ENCODE results near the gene ZNF467.

ZNF467 gene

GRCh38 chr7:149773446-149774236, at the start of gene ZNF467:
ZNF467 (minus strand) TSS chr7:149773588; CDS start chr7:149771032, 2,556 bp downstream.
- DNase-seq, result no peak

- no peak for DNase-seq
Measured at GRCh38 chr7:149822353-149822943, 49.1 kb upstream of the ZNF467 start.

- no peak for DNase-seq
Measured at GRCh38 chr7:149821191-149822148, 48.1 kb upstream of the ZNF467 start.

GRCh38 chr7:149820622-149821190, 47.3 kb upstream of the ZNF467 start:
- DNase-seq, result no peak

- DNase-seq, result no peak
Measured at GRCh38 chr7:149819961-149820340, 46.6 kb upstream of the ZNF467 start.

GRCh38 chr7:149819141-149819960, 46.0 kb upstream of the ZNF467 start:
- no peak for DNase-seq

GRCh38 chr7:149818536-149818840, 45.1 kb upstream of the ZNF467 start:
- DNase-seq, result no peak

GRCh38 chr7:149817836-149818535, 44.6 kb upstream of the ZNF467 start:
- no peak for DNase-seq

- no peak for DNase-seq
Measured at GRCh38 chr7:149817301-149817771, 43.9 kb upstream of the ZNF467 start.

- no peak for DNase-seq
Measured at GRCh38 chr7:149816794-149817193, 43.4 kb upstream of the ZNF467 start.

- no peak for DNase-seq
Measured at GRCh38 chr7:149816267-149816751, 42.9 kb upstream of the ZNF467 start.

- no peak for DNase-seq
Measured at GRCh38 chr7:149815661-149816266, 42.4 kb upstream of the ZNF467 start.

GRCh38 chr7:149815121-149815520, 41.7 kb upstream of the ZNF467 start:
- DNase-seq, result no peak

GRCh38 chr7:149814494-149814893, 41.1 kb upstream of the ZNF467 start:
- no peak for DNase-seq

- no peak for DNase-seq
Measured at GRCh38 chr7:149813254-149814035, 40.1 kb upstream of the ZNF467 start.

GRCh38 chr7:149811831-149812490, 38.6 kb upstream of the ZNF467 start:
- no peak for DNase-seq

- DNase-seq, result no peak
Measured at GRCh38 chr7:149811221-149811620, 37.8 kb upstream of the ZNF467 start.

GRCh38 chr7:149809215-149809614, 35.8 kb upstream of the ZNF467 start:
- DNase-seq, result no peak

GRCh38 chr7:149808311-149808710, 34.9 kb upstream of the ZNF467 start:
- DNase-seq, result no peak

- DNase-seq, result no peak
Measured at GRCh38 chr7:149806726-149807125, 33.3 kb upstream of the ZNF467 start.

All from activated CD4-positive, alpha-beta T cell treated with anti-CD3 and anti-CD28 coated beads, Interleukin-2, amount 50 U/mL, for 16 hours (primary cell).